Choroid plexus epithelial cell (primary cell): ENCODE data around the gene TNNT3.

Source experiments
- DNase-seq: peaks from one replicate; pipeline ENCODE4 v3.0.0-alpha.2; 2010; ENCODE audit warnings: low read depth
- H3K4me3 ChIP-seq: 2 replicates; pipeline ENCODE4 v1.5.1; 2011; ENCODE audit warnings: low read depth, mild to moderate bottlenecking, control low read depth, low read length, moderate library complexity
- TF ChIP-seq, protein P1 (sequence below): conservative IDR thresholded peaks from 2 replicates; pipeline ENCODE4 v1.5.1; 2011; ENCODE audit warnings: low read depth, mild to moderate bottlenecking, control low read depth, inconsistent platforms, low read length, moderate library complexity

Gene TNNT3

DNA sequence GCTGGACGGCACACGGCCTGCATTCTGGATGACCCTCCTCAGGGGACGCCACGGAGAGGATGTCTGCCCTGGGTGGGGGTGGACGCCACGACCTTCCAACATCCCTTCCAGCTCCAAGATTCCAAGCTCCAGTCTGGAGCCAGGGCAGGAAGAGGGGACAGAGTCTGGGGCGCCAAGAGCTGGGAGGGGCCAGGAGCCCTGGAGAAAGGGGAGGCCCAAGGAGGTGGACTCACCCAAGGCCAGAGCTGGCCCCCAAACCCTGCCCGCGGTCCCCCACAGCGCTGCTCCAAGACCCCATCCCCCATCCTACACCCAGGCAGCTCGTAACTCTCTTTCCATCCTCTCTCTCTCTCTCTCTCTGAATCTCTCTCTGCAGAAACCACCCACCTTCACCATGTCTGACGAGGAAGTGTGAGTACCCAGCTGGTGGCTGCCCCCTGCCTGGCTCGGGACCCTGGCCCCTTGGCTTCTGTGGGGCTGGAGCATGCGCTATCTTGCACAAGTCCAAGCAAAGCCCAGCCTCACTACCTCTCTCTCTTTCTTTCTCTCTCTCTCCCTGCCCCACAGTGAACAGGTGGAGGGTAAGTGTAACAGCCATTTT, 3.1 kb downstream of the TNNT3 start:
- TF ChIP-seq, protein P1, sequence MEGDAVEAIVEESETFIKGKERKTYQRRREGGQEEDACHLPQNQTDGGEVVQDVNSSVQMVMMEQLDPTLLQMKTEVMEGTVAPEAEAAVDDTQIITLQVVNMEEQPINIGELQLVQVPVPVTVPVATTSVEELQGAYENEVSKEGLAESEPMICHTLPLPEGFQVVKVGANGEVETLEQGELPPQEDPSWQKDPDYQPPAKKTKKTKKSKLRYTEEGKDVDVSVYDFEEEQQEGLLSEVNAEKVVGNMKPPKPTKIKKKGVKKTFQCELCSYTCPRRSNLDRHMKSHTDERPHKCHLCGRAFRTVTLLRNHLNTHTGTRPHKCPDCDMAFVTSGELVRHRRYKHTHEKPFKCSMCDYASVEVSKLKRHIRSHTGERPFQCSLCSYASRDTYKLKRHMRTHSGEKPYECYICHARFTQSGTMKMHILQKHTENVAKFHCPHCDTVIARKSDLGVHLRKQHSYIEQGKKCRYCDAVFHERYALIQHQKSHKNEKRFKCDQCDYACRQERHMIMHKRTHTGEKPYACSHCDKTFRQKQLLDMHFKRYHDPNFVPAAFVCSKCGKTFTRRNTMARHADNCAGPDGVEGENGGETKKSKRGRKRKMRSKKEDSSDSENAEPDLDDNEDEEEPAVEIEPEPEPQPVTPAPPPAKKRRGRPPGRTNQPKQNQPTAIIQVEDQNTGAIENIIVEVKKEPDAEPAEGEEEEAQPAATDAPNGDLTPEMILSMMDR, result no peak
- no peak overlapping the region for H3K4me3 ChIP-seq
- DNase-seq, result no peak

GRCh38 chr11:1923201-1923956, 3.9 kb downstream of the TNNT3 start:
- H3K4me3 ChIP-seq, result no peak overlapping the region
- no peak for DNase-seq
- TF ChIP-seq, protein P1, result no peak

DNA sequence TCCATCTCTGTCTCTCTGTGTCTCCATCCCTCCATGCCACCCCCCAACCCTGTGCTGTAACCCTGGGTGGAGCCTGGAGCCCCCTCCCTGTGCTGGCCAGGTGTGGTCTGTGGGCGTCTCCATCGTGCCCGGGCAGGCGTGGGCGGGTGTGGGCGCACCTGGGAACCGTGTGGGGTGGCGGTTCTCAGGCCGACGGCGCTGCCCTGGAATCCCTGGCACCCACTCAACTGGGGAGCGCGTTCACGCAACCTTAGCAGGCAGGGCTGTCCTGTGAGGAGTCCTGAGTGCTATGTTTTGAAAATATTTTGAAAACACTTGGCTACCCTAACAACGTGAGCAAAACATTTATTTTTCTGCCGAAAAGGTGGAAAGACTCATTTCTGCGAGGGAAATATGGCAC, 4.7 kb downstream of the TNNT3 start:
- no peak overlapping the region for H3K4me3 ChIP-seq
- TF ChIP-seq, protein P1, result no peak
- no peak for DNase-seq

- TF ChIP-seq, protein P1, result no peak
- no peak for DNase-seq
These were observed 5.3 kb downstream of the TNNT3 start for GRCh38 chr11:1924646-1925372.

DNA sequence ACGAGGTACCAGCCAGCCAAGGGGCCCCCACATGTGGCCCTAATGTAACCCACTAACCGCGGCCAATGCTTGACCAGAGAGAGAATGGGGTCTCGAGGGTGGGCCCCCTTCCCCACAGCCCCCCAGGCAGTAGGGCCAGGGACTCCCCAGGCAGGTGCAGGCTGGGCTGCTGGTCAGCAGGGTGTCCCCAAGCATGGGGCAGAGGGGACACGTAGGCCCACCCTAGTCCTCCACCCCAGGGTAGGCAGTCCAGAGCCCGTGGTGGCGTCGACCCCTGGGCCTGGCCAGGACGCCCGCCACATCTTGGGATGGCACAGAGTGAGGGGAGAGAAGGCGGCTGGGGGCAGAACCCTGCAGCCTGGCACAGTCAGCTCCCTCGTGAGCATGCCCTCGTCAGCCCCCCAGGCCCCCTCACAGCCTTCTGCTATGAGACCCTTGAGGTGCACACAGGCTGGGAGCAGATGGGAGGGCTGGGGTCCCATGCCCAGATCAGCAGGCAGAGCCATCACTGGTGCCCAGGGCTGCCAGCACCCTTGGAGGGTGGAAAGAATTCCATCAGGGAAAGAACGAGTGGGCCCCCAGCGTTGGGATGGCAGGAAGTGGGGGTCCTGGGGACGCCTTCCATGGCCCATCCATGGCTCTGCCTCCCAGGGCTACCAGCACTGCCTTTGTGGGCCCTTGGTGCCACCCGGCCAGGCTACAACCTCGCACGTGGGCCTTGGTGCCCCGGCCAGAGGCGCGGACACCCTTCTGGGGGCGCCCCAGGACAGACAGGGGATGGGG, 6.1 kb downstream of the TNNT3 start:
- TF ChIP-seq, protein P1, result no peak
- no peak overlapping the region for H3K4me3 ChIP-seq
- DNase-seq, result no peak

More at GRCh38 chr11:1924646-1925372, 5.3 kb downstream of the TNNT3 start:
- no peak overlapping the region for H3K4me3 ChIP-seq

DNA sequence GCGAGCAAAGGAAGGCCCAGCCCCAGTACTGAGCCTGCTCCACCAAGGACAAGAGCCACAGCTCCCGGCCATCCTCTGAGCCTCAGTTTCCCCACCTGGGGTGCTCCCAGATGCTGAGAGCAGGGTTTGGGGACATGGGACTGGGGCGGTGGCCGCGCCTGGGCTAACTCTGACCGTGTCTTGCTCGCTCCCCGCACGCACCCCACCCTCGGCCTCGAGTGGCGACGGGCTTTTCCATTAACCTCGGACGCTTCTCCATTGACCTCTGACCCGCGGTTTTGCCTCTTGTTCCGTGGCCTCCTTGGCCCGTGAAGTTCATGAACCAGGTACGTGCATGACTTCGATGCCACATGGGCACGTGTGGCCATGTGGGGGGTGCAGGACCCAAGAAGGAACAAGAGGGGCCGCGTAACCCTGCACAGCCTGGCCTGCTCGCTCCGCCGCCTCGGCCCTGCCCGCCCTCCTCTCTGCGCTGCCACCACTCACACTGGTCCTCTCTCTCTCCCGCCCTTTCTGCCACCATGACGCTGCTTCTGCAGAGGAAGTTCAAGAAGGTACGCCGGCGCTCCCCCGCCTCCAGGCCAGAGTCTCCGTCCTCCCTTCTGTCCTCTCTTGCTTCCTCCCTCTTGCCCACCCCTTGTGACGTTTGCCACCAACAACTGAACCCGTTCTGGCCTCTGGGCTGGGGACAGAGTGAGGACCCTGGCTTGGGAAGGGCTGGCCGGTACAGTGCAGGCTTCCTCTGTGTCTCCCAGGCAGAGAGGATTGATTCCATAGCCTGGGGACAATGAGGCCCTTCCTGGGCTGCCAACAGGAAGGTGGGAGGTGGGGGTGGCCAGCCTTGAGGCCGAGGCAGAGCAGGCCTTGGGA, 6.9 kb downstream of the TNNT3 start:
- no peak overlapping the region for H3K4me3 ChIP-seq
- TF ChIP-seq, protein P1, result no peak
- no peak for DNase-seq
